Esophagus muscularis mucosa (tissue), 4 donors: ENCODE data around the gene MYO15B.

Source experiments
- EP300 ChIP-seq: sonication (generic); formaldehyde crosslinking; IDR thresholded peaks from one replicate; pipeline ENCODE4 v1.6.1; 2017; ENCODE audit warnings: antibody characterized with exemption
- POLR2A ChIP-seq: fragments of 450-650 bp; IDR thresholded peaks from one replicate; pipeline ENCODE4 v1.6.1; 2017; ENCODE audit warnings: antibody characterized with exemption, moderate library complexity, mild to moderate bottlenecking, low read depth
- POLR2AphosphoS5 ChIP-seq, 2 donors: sonication (generic); formaldehyde crosslinking; IDR thresholded peaks; one replicate each; pipeline ENCODE4 v1.6.1; 2017; ENCODE audit warnings: antibody characterized with exemption in 2 of 2
- TF ChIP-seq, protein P1 (sequence below), 3 experiments: fragments of 200-600 bp in 2 of 3; fragments of 450-650 bp in 1 of 3; sonication (generic) in 2 of 3; IDR thresholded peaks; one replicate each; pipeline ENCODE4 v1.5.1; 2017 to 2019; ENCODE audit warnings: antibody characterized with exemption in 3 of 3, mild to moderate bottlenecking in 2 of 3, moderate library complexity in 1 of 3

GRCh38 chr17:75548813-75549212 lies 38.8 kb upstream of the MYO15B start:
- TF ChIP-seq EP300 (no peak), POLR2A (no peak), POLR2AphosphoS5 (IDR thresholded peaks at IDR 0.05) (no peak)
- TF ChIP-seq, protein P1, sequence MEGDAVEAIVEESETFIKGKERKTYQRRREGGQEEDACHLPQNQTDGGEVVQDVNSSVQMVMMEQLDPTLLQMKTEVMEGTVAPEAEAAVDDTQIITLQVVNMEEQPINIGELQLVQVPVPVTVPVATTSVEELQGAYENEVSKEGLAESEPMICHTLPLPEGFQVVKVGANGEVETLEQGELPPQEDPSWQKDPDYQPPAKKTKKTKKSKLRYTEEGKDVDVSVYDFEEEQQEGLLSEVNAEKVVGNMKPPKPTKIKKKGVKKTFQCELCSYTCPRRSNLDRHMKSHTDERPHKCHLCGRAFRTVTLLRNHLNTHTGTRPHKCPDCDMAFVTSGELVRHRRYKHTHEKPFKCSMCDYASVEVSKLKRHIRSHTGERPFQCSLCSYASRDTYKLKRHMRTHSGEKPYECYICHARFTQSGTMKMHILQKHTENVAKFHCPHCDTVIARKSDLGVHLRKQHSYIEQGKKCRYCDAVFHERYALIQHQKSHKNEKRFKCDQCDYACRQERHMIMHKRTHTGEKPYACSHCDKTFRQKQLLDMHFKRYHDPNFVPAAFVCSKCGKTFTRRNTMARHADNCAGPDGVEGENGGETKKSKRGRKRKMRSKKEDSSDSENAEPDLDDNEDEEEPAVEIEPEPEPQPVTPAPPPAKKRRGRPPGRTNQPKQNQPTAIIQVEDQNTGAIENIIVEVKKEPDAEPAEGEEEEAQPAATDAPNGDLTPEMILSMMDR (IDR thresholded peaks at IDR 0.05) = no peak
